Stimulated activated CD4-positive, alpha-beta T cell treated with anti-CD3 and anti-CD28 coated beads, TNF-alpha, amount 100 ng/mL, for 1 hour (primary cell): ENCODE results near the gene ARMC6.
A peak's percentile ranks its signal among the peaks of the same experiment; 100 is the strongest.
"Not testable (repeated sequence)": the region's sequence is repeated elsewhere in the genome, so short reads cannot be mapped to it uniquely, and the experiment has no call there.

Source experiments
- DNase-seq, 3 donors: peaks; one replicate each; pipeline ENCODE4 v3.0.0-alpha.2; 2020; ENCODE audit warnings: low read depth in 3 of 3, low spot score in 1 of 3

ARMC6 gene

GRCh38 chr19:19022380-19022961 is 10.9 kb upstream of the ARMC6 start:
- DNase-seq = no peak

DNA sequence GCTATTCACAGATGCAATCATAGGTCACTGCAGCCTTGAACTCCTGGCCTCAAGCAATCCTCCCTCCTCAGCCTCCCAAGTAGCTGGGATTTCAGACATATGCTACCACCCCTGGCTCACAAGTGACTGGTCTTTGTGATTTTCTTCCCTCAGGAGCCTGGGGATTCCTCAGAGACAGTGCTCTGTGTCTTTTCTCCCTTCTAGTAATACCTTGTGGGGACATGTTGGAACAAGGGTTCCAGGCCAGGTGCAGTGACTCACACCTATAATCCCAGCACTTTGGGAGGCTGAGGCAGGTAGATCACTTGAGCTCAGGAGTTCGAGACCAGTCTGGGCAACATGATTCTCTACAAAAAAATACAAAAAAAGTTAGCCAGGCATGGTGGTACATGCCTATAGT is 10.0 kb upstream of the ARMC6 start:
- DNase-seq = not testable (repeated sequence)

GRCh38 chr19:19025861-19026260 is 7.5 kb upstream of the ARMC6 start:
- no peak for DNase-seq

- no peak for DNase-seq
Measured at GRCh38 chr19:19026299-19026971, 7.0 kb upstream of the ARMC6 start.

GRCh38 chr19:19027228-19027627 is 6.2 kb upstream of the ARMC6 start:
- no peak for DNase-seq

DNA sequence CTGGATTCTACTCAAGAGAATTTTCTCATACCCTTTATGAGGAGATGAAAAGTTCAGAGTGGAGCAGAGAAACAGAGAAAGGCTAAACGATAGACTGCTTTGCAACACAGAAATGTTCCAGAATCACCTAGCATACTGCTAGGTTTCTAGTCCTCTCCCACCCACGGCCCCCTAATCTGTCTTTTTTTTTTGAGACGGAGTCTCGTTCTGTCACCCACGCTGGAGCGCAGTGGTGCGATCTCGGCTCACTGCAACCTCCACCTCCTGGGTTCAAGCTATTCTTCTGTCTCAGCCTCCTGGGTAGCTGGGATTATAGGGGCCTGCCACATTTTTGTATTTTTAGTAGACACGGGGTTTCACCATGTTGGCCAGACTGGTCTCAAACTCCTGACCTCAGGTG is 4.9 kb upstream of the ARMC6 start:
- no peak for DNase-seq

DNA sequence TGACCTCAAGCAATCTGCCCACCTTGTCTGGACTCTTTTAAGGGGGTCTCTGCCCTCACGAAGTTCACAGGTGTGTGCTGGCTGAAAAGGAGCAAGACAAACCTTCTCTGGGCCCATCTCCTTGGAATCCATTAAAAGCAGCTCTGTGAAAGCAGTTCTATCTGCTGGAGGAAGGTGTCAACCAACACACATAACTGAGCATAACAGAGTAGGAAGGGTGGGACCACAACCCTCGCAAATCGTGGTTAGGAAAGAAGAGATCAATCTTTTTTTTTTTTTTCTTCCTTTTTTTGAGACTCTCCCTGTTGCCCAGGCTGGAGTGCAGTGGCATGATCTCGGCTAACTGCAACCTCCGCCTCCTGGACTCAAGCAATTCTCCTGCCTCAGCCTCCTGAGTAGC is 1.5 kb upstream of the ARMC6 start:
- DNase-seq = no peak

DNA sequence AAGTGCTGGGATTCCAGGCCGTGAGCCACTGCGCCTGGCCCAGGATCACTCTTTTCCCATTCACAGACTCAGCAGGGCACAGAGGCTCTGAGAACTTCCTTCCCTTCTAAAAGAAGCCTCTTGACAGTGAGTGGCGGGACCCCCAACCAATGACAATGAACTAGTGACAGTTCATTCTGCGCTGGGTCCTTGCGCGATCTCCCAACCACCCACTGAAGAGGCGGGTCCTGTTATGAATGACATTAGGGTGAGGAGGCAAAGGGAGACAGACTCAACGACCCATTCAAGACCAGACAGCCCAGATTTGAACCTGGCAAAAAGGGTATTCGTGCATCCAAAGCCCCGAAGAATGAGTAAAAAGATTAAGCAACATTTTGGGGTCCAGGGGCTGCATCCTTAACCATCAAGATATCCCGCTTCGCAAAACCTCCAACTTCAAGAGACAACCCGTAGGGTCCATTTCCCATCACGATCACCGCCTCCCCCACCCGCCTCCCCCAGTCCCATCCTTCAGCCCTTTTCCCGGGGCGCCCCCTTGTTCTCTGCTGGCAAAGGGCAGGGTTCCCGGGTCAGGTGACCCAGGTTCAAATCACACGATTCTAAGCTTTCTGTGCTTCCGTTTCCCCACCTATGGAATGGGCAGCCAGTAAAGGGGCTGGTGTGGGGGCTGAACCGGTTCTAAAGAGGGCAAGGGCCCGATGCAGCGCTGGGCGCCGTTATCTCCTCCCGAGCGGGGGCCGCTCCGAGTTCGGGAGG is 805 bp upstream of the ARMC6 start:
- DNase-seq = peak; percentile 18 to 48 (median 43)

DNA sequence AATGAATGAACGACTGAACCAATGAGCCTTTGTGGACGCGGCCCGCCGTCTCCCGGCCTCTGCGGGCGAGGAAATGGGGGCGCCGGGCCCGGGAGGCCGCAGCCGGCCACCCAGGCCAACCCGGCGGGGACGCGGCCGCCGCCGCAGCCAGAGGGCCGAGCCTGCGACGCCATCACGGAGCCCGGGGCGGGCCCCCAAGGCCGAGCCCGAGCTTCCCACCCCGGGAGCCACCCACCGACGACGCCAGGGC is 302 bp upstream of the ARMC6 start:
- DNase-seq = no peak

DNA sequence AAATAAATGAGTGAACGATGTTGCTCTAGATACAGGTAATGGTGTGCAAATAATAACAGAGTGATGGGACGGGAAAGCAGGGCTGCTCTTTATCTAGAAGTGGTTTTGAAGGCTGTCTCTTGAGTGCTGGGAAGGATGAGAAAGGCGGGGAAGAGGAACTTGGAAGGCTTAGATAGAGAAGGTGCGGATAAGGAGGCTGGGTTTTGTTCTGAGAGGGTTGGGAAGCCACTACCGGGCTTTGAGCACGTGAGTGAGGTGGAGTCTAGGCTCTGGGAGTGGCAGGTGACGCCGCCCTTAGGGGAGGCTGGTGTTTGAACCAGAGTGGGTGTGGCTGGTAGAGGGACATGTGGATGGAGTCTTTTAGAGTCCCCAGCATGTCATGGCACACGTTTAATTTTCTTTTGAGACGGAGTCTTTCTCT is 811 bp downstream of the ARMC6 start:
- DNase-seq = peak in 2 of 3 donors; percentile 20 to 47

DNA sequence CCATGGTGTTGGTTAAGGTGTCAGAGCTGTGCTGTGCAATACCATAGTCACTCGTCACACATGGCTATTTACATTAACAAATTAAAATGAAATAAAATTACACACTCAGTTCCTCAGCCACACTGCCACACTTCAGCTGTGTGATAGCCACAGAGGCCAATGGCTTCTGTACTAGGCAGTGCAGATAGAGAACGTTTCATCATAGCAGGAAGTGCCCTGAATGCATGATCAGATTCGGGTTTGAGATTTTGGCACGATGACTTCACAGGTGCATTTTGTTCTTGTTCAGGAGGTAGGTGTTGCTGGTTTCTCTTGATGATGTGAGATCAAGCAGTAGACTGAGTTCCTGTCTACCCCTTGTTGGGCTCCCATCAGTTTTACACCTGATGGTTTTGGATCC is 6.5 kb downstream of the ARMC6 start:
- DNase-seq = no peak

DNA sequence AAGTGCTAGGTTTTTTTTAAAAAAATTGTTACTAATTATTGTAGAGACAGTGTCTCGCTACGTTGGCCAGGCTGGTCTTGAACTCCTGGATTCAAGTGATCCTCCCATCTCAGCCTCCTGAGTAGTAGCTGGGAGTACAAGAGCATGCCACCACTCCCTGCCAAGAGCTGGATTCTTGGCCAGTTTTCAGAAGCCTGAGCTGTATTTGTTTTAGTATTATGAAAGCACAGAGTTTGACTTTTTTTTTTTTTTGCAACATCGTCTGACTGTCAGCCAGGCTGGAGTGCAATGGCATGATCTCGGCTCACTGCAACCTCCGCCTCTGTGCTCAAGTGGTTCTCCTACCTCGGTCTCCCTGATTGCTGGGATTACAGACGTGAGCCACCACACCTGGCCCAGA is 7.0 kb downstream of the ARMC6 start:
- DNase-seq = no peak

DNA sequence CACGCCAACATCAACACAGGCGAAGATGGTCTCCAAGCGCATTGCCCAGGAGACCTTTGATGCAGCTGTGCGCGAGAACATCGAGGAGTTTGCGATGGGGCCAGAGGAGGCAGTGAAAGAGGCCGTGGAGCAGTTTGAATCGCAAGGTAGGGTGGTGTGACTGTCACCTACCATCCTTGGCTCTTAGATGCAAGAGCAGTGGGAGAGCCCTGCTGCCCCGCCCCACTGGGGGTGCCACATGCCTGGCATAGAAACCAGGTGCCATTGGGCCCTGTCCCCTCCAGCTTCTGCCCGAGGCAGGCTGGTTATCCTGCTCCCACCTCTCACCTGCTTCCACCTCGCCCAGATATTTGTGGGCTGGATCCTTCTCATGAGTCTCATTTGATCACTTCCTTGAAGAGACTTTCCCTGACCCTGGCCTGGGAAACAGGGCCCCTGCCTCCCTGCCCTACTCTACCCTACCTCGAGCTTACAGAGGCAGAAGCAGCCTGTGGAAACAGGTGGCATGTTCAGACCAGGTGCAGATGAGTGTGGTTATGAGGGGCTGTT is 9.4 kb downstream of the ARMC6 start:
- no peak for DNase-seq

DNA sequence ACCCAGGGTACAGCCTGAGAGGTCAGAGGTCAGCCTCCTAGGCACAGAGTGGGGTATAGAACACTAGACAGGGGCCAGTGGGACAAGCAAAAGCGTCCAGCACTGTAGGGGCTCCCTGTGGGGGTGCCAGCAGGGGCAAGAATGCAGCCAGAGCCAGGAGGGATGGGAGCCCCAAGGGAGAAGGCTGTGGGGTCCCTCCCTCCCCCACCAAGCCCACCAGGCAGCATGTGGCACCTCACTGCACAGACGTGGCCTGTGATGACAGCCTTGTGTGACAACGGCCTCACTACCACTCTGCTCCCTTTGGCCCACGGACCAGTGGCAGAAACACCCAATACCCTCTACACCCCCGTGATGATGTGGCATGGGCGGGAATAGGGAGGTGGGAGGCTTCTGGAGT is 10.1 kb downstream of the ARMC6 start:
- DNase-seq = no peak

GRCh38 chr19:19043881-19044280 is 10.5 kb downstream of the ARMC6 start:
- DNase-seq = no peak

- DNase-seq = no peak
Measured at GRCh38 chr19:19049406-19049805, 16.0 kb downstream of the ARMC6 start.

- no peak for DNase-seq
Measured at GRCh38 chr19:19050104-19050503, 16.7 kb downstream of the ARMC6 start.

DNA sequence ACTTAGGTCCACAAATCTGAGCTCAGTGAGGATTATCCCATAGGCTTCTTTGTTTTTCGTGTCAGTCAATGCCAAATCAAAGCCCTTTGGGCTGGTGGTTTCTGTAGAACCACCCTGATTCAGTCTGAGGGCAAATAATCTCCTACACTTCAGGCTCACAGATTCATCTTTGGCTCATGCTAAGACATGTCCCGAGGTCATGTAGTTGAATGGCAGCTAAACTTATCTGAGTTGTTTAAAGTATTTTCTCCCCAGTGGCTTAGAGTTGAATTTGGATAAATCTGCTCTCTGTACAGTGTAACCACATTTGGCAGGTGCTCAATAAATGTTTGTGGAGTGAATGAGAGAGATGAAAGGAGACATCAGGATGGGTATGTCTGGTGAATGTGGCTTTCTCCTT is 17.3 kb downstream of the ARMC6 start:
- DNase-seq = no peak

- DNase-seq = no peak
Measured at GRCh38 chr19:19051478-19052213, 18.2 kb downstream of the ARMC6 start.

- no peak for DNase-seq
Measured at GRCh38 chr19:19052921-19053320, 19.5 kb downstream of the ARMC6 start.

DNA sequence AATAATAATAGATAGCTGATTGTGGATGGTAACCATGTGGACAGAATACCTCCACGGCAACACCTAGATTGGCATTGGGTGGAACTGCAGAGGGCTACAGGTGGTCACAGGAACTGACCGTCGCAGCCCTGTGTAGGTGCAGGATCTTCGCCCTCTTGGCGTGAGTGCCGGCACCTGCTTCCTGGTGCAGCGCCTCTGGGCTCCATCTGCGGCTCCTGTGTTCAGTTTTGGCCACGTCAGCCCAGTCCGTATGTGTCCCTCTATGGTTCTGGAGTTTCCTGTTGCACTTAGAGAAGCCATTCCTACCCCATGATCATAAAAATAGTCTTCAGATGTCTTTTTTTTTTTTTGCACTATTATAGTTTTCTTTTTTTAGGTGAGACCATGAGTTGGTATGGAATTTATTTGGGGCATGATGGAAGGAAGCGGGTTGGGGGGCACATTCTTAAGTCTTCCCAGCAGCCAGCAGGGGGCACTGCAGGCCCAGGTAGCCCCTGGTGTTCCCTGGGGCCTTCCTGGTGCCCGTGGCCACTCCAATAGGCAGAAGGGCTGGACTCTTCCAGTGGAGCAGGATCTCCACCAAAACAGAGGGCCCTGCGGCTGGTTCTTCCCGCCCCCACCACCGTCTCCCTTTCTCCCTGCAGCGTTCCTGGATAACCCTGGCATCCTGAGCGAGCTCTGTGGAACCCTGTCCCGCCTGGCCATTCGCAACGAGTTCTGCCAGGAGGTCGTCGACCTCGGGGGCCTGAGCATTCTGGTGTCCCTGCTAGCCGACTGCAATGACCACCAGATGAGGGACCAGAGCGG is 20.3 kb downstream of the ARMC6 start:
- DNase-seq = peak in 2 of 3 donors; percentile 31 to 40
